ENCODE data around the gene MYB.

- TF ChIP-seq POLR2A (IDR thresholded peaks at IDR 0.05; ENCODE audit: low read depth, low read length) (no peak; the same call in 1 of the 2 replicates), POLR2AphosphoS5 (IDR thresholded peaks at IDR 0.05; ENCODE audit: low read depth, low read length) (no peak), TAF1 (IDR thresholded peaks at IDR 0.05; ENCODE audit: low read depth, low read length) (no peak), PAX5 (IDR thresholded peaks at IDR 0.05; ENCODE audit: insufficient read depth, low read length, severe bottlenecking) (no peak)
Measured at GRCh38 chr6:135163440-135163738, 17.7 kb upstream of the MYB start.
